ENCODE data around the gene TMBIM1. TPM values are rescaled to one million over a fixed set of nuclear protein-coding genes. Genes with fewer than 3 reads are reported as not detected.

The TMBIM1 gene
- total RNA-seq, 4 donors from 2014 or later: 183 to 282 (median 202) TPM

DNA sequence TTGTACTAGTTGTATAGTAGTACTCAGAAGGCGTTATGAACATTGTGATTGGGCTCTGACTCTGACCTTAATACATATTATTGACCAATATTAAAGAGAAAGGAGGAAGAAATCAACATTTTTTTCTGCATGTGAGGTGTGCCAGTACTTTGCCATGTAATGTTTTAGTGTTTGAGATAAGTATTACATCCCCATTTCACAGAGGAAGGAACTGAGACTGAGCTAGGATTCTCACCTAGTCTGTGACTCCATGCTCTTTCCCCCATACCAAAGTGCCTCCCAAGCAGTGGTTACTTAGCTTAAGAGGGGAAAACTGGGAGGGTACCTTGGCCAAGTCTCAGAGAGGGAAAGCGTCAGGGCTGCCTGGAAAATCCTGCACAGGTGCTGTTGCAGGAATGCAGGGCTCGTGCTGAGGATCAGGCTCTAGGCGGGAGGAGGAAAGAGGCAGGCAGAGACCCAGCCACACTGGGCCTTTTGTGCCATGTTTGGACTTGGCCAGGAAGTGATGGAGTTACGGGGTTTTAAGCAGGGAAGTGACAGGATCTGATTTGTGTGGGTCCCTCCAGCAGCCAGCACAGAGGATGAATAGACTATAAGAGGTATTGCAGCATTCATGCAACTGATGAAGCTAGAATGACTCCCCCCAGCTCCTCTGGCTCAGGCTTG, 20.3 kb downstream of the TMBIM1 start:
- H3K9me3 ChIP-seq: no peaks in the 10 kb centered on the region
- WGBS, 2 donors: 24 to 33% methylated on average over 5 of the region's 5 CpGs
- no peaks in the 10 kb centered on the region for H3K27me3 ChIP-seq
- no peak for DNase-seq (ENCODE audit: low spot score in 2 of 2)
- H3K4me1 ChIP-seq: peaks cover 5 to 70% (median 33%) of the 10 kb centered on the region in 4 donors
- H3K4me3 ChIP-seq: peak overlapping the region in 1 of 4 donors; percentile 94
- peak overlapping the region; percentile 47 to 95 (median 74) for H3K27ac ChIP-seq
- H3K36me3 ChIP-seq: peaks cover 0 to 49% (median 23%) of the 10 kb centered on the region in 3 donors
- TF ChIP-seq EP300 (IDR thresholded peaks at IDR 0.05) (no peak), POLR2A (IDR thresholded peaks at IDR 0.05) (no peak)
- TF ChIP-seq, protein P1, sequence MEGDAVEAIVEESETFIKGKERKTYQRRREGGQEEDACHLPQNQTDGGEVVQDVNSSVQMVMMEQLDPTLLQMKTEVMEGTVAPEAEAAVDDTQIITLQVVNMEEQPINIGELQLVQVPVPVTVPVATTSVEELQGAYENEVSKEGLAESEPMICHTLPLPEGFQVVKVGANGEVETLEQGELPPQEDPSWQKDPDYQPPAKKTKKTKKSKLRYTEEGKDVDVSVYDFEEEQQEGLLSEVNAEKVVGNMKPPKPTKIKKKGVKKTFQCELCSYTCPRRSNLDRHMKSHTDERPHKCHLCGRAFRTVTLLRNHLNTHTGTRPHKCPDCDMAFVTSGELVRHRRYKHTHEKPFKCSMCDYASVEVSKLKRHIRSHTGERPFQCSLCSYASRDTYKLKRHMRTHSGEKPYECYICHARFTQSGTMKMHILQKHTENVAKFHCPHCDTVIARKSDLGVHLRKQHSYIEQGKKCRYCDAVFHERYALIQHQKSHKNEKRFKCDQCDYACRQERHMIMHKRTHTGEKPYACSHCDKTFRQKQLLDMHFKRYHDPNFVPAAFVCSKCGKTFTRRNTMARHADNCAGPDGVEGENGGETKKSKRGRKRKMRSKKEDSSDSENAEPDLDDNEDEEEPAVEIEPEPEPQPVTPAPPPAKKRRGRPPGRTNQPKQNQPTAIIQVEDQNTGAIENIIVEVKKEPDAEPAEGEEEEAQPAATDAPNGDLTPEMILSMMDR (IDR thresholded peaks at IDR 0.05): no peak

GRCh38 chr2:218271487-218271797, 20.9 kb downstream of the TMBIM1 start:
- Histone ChIP-seq H3K27ac (peak overlapping the region; percentile 47 to 95 (median 74)), H3K4me1 (peaks cover 5 to 70% (median 33%) of the 10 kb centered on the region in 4 donors), H3K27me3 (no peaks in the 10 kb centered on the region), H3K9me3 (no peaks in the 10 kb centered on the region), H3K36me3 (peaks cover 0 to 49% (median 17%) of the 10 kb centered on the region in 3 donors), H3K4me3 (peak overlapping the region in 3 of 4 donors; percentile 90 to 99 (median 94))
- TF ChIP-seq EP300 (IDR thresholded peaks at IDR 0.05) (no peak), POLR2A (IDR thresholded peaks at IDR 0.05) (no peak)
- TF ChIP-seq, protein P1 (IDR thresholded peaks at IDR 0.05): no peak
- no peak for DNase-seq (ENCODE audit: low spot score in 2 of 2)
- WGBS, 2 donors: 35 to 40% methylated on average over 4 of the region's 4 CpGs

- 3 to 10% methylated on average over 18 to 23 of the region's 23 CpGs for WGBS, 2 donors
- H3K4me1 ChIP-seq: peaks cover 5 to 70% (median 33%) of the 10 kb centered on the region in 4 donors
- H3K9me3 ChIP-seq: no peaks in the 10 kb centered on the region
- H3K27me3 ChIP-seq: no peaks in the 10 kb centered on the region
- H3K36me3 ChIP-seq: peaks cover 0 to 49% (median 12%) of the 10 kb centered on the region in 3 donors
- peak overlapping the region; percentile 47 to 95 (median 74) for H3K27ac ChIP-seq
- no peak for DNase-seq (ENCODE audit: low spot score in 2 of 2)
- TF ChIP-seq EP300 (IDR thresholded peaks at IDR 0.05): no peak
- TF ChIP-seq, protein P1 (IDR thresholded peaks at IDR 0.05): no peak
- peak overlapping the region; percentile 78 to 99 (median 92) for H3K4me3 ChIP-seq
Observed at GRCh38 chr2:218270721-218271486, 21.4 kb downstream of the TMBIM1 start.

DNA sequence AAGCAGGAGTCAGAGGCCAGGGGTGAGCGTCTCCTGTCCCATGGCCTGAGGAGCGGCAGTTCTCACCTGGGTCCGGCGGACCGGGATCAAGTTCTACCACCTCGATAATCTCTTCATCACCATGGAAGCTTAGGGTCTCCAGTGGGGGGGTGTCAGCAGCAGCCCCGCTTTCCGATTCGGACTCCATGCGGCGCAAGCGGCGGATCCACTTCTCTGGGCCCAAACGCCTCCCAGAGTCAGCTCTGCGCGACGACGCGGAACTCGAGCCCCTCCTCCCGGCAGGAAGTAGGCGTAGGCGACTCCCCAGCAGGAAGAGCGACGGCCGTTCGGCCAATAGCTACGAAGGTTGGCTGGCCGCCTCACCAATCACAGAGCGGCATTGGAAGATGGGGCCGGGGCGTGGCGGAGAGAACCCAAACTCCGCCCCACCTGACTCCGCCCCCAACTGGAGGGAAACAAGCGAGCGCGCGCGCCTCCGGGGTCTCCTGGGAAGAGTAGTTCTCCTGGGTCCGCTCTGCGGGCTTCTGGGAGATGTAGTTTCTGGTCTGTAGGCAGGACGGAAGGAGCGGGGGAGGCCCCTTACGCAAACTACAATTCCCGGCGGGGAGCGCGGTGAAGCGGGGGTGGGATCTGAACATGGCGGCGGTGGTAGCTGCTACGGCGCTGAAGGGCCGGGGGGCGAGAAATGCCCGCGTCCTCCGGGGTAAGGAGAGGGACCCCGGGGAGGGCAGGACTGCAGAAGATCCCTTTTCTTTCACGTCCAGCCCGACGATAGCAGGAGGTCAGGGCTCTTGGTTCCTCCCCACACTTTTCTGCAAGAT, 22.2 kb downstream of the TMBIM1 start, which contains the start of the genes AAMP and PNKD:
Gene AAMP (minus strand): TSS at position 238 of the 821 bp plus-strand sequence. CDS start 51 bp downstream, at position 187.
Gene PNKD (plus strand): TSS at position 620 of the 821 bp plus-strand sequence. CDS start 17 bp downstream, at position 637.
- TF ChIP-seq EP300 (IDR thresholded peaks at IDR 0.05) (peak; percentile 93 to 98), POLR2A (IDR thresholded peaks at IDR 0.05) (peak; percentile 73 to 89)
- TF ChIP-seq, protein P1 (IDR thresholded peaks at IDR 0.05): peak in 2 of 5 experiments; percentile 17 to 44
- WGBS, 2 donors: 1% methylated on average over 25 to 63 of the region's 64 CpGs
- Histone ChIP-seq H3K4me1 (peaks cover 5 to 68% (median 33%) of the 10 kb centered on the region in 4 donors), H3K9me3 (no peaks in the 10 kb centered on the region), H3K27ac (peak within 1 kb of the TSS; percentile 73 to 95 (median 90)), H3K27me3 (no peaks in the 10 kb centered on the region), H3K36me3 (peaks cover 0 to 49% (median 5%) of the 10 kb centered on the region in 3 donors), H3K4me3 (peak within 1 kb of the TSS; percentile 78 to 99 (median 92))
- peak; percentile 100 for DNase-seq (ENCODE audit: low spot score in 2 of 2)

Measured in tibial nerve (tissue), 4 donors.